ENCODE measurements around the gene SMYD3. TPM values are rescaled to one million over a fixed set of nuclear protein-coding genes. Genes with fewer than 3 reads are reported as not detected.
A peak's percentile ranks its signal among the peaks of the same experiment; 100 is the strongest.

Gene SMYD3
- total and polyA plus RNA-seq, 9 of the 15 experiments (the other 6 are each of a cell fraction or from before 2014, with no cell fraction given) = 128 to 440 (median 197) TPM

GRCh38 chr1:246128494-246129069, 378.5 kb downstream of the SMYD3 start (continued):
- TF ChIP-seq NFIX (CRISPR knock-in tag; IDR thresholded peaks at IDR 0.05; ENCODE audit: low read depth) = no peak
- no peak for TF ChIP-seq GATA2 (CRISPR knock-in tag; IDR thresholded peaks at IDR 0.05)
- TF ChIP-seq RBM25 (IDR thresholded peaks at IDR 0.05; ENCODE audit: low read depth, low read length, severe bottlenecking) = no peak
- TF ChIP-seq SMARCA5 (IDR thresholded peaks at IDR 0.05) = 0 out of 2 replicates have a peak, but pooled peaks have one; percentile 25
- no peak for TF ChIP-seq ZNF24 (IDR thresholded peaks at IDR 0.05)

GRCh38 chr1:246126580-246126979, 380.5 kb downstream of the SMYD3 start:
- H3K9ac ChIP-seq (ENCODE audit: insufficient read depth in 1 of 2, low read depth in 2 of 2, low read length in 2 of 2) = no peak overlapping the region
- peak; percentile 58 for TF ChIP-seq ATF3 (IDR thresholded peaks at IDR 0.05)
- no peak for TF ChIP-seq ATF3 (CRISPR knock-in tag; conservative IDR thresholded peaks at IDR 0.05)
- no peak for TF ChIP-seq ZHX1 (conservative IDR thresholded peaks at IDR 0.05; ENCODE audit: low read length)
- TF ChIP-seq ZNF311 (CRISPR knock-in tag; IDR thresholded peaks at IDR 0.05) = no peak
- H3K9me1 ChIP-seq (ENCODE audit: control insufficient read depth, insufficient read depth, low read length) = no peaks in the 10 kb centered on the region
- H3K9me3 ChIP-seq (replicated peaks; ENCODE audit: control insufficient read depth, insufficient read depth, low read depth, low read length) = no peaks in the 10 kb centered on the region
- in situ Hi-C loops (cut with MboI) = no loop called here
- FAIRE-seq (no peak), DNase-seq (ENCODE audit: extremely low read depth in 1 of 4, low spot score in 3 of 4) (no peak), ATAC-seq (no peak)
- no peak overlapping the region for H2AFZ ChIP-seq (ENCODE audit: low read depth, low read length)
- no TSS peak for BruUV-seq (replicated peaks)
- no peak overlapping the region for H3K4me3 ChIP-seq
- ChIA-PET POLR2A (no interaction called here), CTCF (ENCODE audit: low intra/inter-chr PET ratio) (no interaction called here)
- no peak overlapping the region for H3K27ac ChIP-seq (ENCODE audit: extremely low read depth, low read depth, low read length)
- no peaks in the 10 kb centered on the region for H3K27me3 ChIP-seq (ENCODE audit: control insufficient read depth in 2 of 2, insufficient read depth in 2 of 2, low read length in 2 of 2)
- no peaks in the 10 kb centered on the region; the same call in 2 of the 3 replicates for H3K36me3 ChIP-seq (ENCODE audit: control insufficient read depth, insufficient read depth, low read length)
- no peaks in the 10 kb centered on the region; a peak in 1 of 5 replicates for H3K4me1 ChIP-seq (replicated peaks in 1 of 2; ENCODE audit: control insufficient read depth in 2 of 2, insufficient read depth in 2 of 2, low read length in 2 of 2)
- no peaks in the 10 kb centered on the region; the same call in 2 of the 3 replicates for H3K79me2 ChIP-seq (ENCODE audit: control insufficient read depth, insufficient read depth, low read length)
- intact Hi-C loops (cut with micrococcal nuclease) = no loop called here
- H3K4me2 ChIP-seq (ENCODE audit: insufficient read depth, low read length) = no peak overlapping the region
- no peaks in the 10 kb centered on the region for H4K20me1 ChIP-seq (replicated peaks; ENCODE audit: control insufficient read depth, insufficient read depth, low read length)

Data from K562 (cell line).